Keratinocyte (primary cell): Measurements from ENCODE around the gene CAT.

Experiments used
- CTCF ChIP-seq, 3 experiments: IDR thresholded peaks in 1 of 3; conservative IDR thresholded peaks in 1 of 3; optimal IDR thresholded peaks in 1 of 3; 2 replicates in 2 of 3; 3 replicates in 1 of 3; pipeline versions ENCODE3 to v1.5.1; 2011; ENCODE audit warnings: low read length in 3 of 3, mild to moderate bottlenecking in 3 of 3, moderate library complexity in 2 of 3, control low read depth in 1 of 3, inconsistent platforms in 1 of 3; ENCODE audit not compliant: insufficient read depth in 2 of 3; ENCODE audit errors: extremely low read depth in 1 of 3
- EZH2 ChIP-seq: IDR thresholded peaks from one replicate; pipeline ENCODE4 v1.6.1; 2012; ENCODE audit warnings: inconsistent platforms, mild to moderate bottlenecking, low read length, moderate library complexity

- TF ChIP-seq CTCF (optimal IDR thresholded peaks at IDR 0.05 in 1 of 3, IDR thresholded peaks at IDR 0.05 in 1 of 3, conservative IDR thresholded peaks at IDR 0.05 in 1 of 3; ENCODE audit: extremely low read depth in 1 of 3, insufficient read depth in 2 of 3, low read length in 3 of 3), result no peak
- no peak for TF ChIP-seq EZH2
Observed at GRCh38 chr11:34411111-34411510, 27.6 kb upstream of the CAT start.
